ENCODE data around the gene MYCBP2.
A peak's percentile ranks its signal among the peaks of the same experiment; 100 is the strongest.

MYCBP2 gene

GRCh38 chr13:77345150-77345780 lies 18.4 kb upstream of the MYCBP2 start:
- Histone ChIP-seq H3K4me3 (no peak overlapping the region), H3K4me1 (peaks cover 5 to 33% (median 14%) of the 10 kb centered on the region in 10 experiments; a peak in 19 of 20 replicates), H3K27me3 (no peaks in the 10 kb centered on the region), H4K20me1 (no peaks in the 10 kb centered on the region), H3K36me3 (no peaks in the 10 kb centered on the region), H3K9ac (no peak overlapping the region), H3K4me2 (peak overlapping the region in 4 of 11 experiments; percentile 20 to 51 (median 34); a peak in 8 of 22 replicates), H3K27ac (peak overlapping the region in 1 of 11 experiments; percentile 58; a peak in 2 of 22 replicates), H3K9me3 (replicated peaks in 1 of 11) (peaks cover 0 to 14% (median 0%) of the 10 kb centered on the region in 11 experiments; a peak in 1 of 22 replicates)
- no peak for TF ChIP-seq Cebpa-rat (IDR thresholded peaks at IDR 0.05)

GRCh38 chr13:77343841-77344240 lies 16.9 kb upstream of the MYCBP2 start:
- peaks cover 20 to 40% (median 28%) of the 10 kb centered on the region in 10 experiments for H3K4me1 ChIP-seq
- H3K27me3 ChIP-seq, result no peaks in the 10 kb centered on the region
- H3K27ac ChIP-seq, result no peak overlapping the region
- no peak overlapping the region for H3K4me2 ChIP-seq
- peaks cover 0 to 12% (median 0%) of the 10 kb centered on the region in 11 experiments; a peak in 1 of 22 replicates for H3K9me3 ChIP-seq (replicated peaks in 1 of 11)
- TF ChIP-seq Cebpa-rat (IDR thresholded peaks at IDR 0.05), result no peak
- H4K20me1 ChIP-seq, result no peaks in the 10 kb centered on the region
- H3K4me3 ChIP-seq, result no peak overlapping the region
- no peaks in the 10 kb centered on the region for H3K36me3 ChIP-seq
- H3K9ac ChIP-seq, result no peak overlapping the region

- Histone ChIP-seq H3K4me1 (peaks cover 31 to 50% (median 39%) of the 10 kb centered on the region in 10 experiments), H3K27me3 (no peaks in the 10 kb centered on the region), H3K4me2 (peak overlapping the region; percentile 67 to 87 (median 82)), H3K36me3 (no peaks in the 10 kb centered on the region), H3K9ac (peak overlapping the region in 10 of 11 experiments; percentile 7 to 70 (median 58); a peak in 16 of 22 replicates), H3K27ac (peak overlapping the region; percentile 35 to 83 (median 73); a peak in 19 of 22 replicates), H4K20me1 (no peaks in the 10 kb centered on the region), H3K4me3 (peak overlapping the region in 3 of 10 experiments; percentile 17 to 33 (median 22); a peak in 5 of 20 replicates), H3K9me3 (replicated peaks in 1 of 11) (peaks cover 0 to 12% (median 0%) of the 10 kb centered on the region in 11 experiments; a peak in 2 of 22 replicates)
- no peak for TF ChIP-seq Cebpa-rat (IDR thresholded peaks at IDR 0.05)
Observed at GRCh38 chr13:77339408-77339807, 12.5 kb upstream of the MYCBP2 start.

GRCh38 chr13:77338961-77339401 lies 12.1 kb upstream of the MYCBP2 start:
- peak overlapping the region in 4 of 10 experiments; percentile 16 to 33 (median 20); a peak in 5 of 20 replicates for H3K4me3 ChIP-seq
- TF ChIP-seq Cebpa-rat (IDR thresholded peaks at IDR 0.05), result peak in 5 of 11 experiments; percentile 31 to 80 (median 70); a peak in 8 of 22 replicates

GRCh38 chr13:77338329-77338728 lies 11.4 kb upstream of the MYCBP2 start:
- peaks cover 38 to 58% (median 45%) of the 10 kb centered on the region in 10 experiments for H3K4me1 ChIP-seq
- peak overlapping the region in 8 of 11 experiments; percentile 28 to 70 (median 61); a peak in 11 of 22 replicates for H3K9ac ChIP-seq
- peaks cover 0 to 12% (median 0%) of the 10 kb centered on the region in 11 experiments; a peak in 2 of 22 replicates for H3K9me3 ChIP-seq (replicated peaks in 1 of 11)
- no peaks in the 10 kb centered on the region for H3K36me3 ChIP-seq
- peak overlapping the region; percentile 35 to 83 (median 73); a peak in 20 of 22 replicates for H3K27ac ChIP-seq
- H4K20me1 ChIP-seq, result no peaks in the 10 kb centered on the region
- no peak for TF ChIP-seq Cebpa-rat (IDR thresholded peaks at IDR 0.05)
- 0 out of 20 replicates have a peak overlapping the region, but pooled peaks of 1 of the 10 experiments have one; percentile 17 for H3K4me3 ChIP-seq
- H3K4me2 ChIP-seq, result peak overlapping the region; percentile 67 to 87 (median 82)
- H3K27me3 ChIP-seq, result no peaks in the 10 kb centered on the region

More at GRCh38 chr13:77338961-77339401, 12.1 kb upstream of the MYCBP2 start:
- peaks cover 0 to 12% (median 0%) of the 10 kb centered on the region in 11 experiments; a peak in 2 of 22 replicates for H3K9me3 ChIP-seq (replicated peaks in 1 of 11)
- H3K9ac ChIP-seq, result peak overlapping the region in 10 of 11 experiments; percentile 7 to 70 (median 58); a peak in 16 of 22 replicates
- H4K20me1 ChIP-seq, result no peaks in the 10 kb centered on the region
- H3K27ac ChIP-seq, result peak overlapping the region; percentile 35 to 83 (median 73); a peak in 20 of 22 replicates
- peak overlapping the region; percentile 67 to 87 (median 82) for H3K4me2 ChIP-seq
- H3K27me3 ChIP-seq, result no peaks in the 10 kb centered on the region
- no peaks in the 10 kb centered on the region for H3K36me3 ChIP-seq
- H3K4me1 ChIP-seq, result peaks cover 32 to 51% (median 40%) of the 10 kb centered on the region in 10 experiments

- Histone ChIP-seq H3K4me2 (no peak overlapping the region), H4K20me1 (no peaks in the 10 kb centered on the region), H3K4me3 (no peak overlapping the region), H3K27me3 (no peaks in the 10 kb centered on the region), H3K27ac (0 out of 22 replicates have a peak overlapping the region, but pooled peaks of 1 of the 11 experiments have one; percentile 78), H3K9me3 (replicated peaks in 1 of 11) (peaks cover 0 to 7% (median 0%) of the 10 kb centered on the region in 11 experiments; a peak in 2 of 22 replicates), H3K36me3 (no peaks in the 10 kb centered on the region), H3K4me1 (peaks cover 41 to 60% (median 49%) of the 10 kb centered on the region in 10 experiments), H3K9ac (no peak overlapping the region)
- TF ChIP-seq Cebpa-rat (IDR thresholded peaks at IDR 0.05), result no peak
Observed at GRCh38 chr13:77337159-77337558, 10.3 kb upstream of the MYCBP2 start.

GRCh38 chr13:77335543-77335942 lies 8.6 kb upstream of the MYCBP2 start:
- no peaks in the 10 kb centered on the region for H4K20me1 ChIP-seq
- H3K9me3 ChIP-seq (replicated peaks in 1 of 11), result peaks cover 0 to 3% (median 0%) of the 10 kb centered on the region in 11 experiments; a peak in 1 of 22 replicates
- no peak overlapping the region for H3K4me3 ChIP-seq
- H3K27me3 ChIP-seq, result no peaks in the 10 kb centered on the region
- H3K4me1 ChIP-seq, result peaks cover 44 to 68% (median 59%) of the 10 kb centered on the region in 10 experiments
- H3K4me2 ChIP-seq, result peak overlapping the region in 4 of 11 experiments; percentile 22 to 56 (median 32); a peak in 6 of 22 replicates
- H3K9ac ChIP-seq, result no peak overlapping the region
- no peaks in the 10 kb centered on the region for H3K36me3 ChIP-seq
- no peak for TF ChIP-seq Cebpa-rat (IDR thresholded peaks at IDR 0.05)
- H3K27ac ChIP-seq, result no peak overlapping the region

- H3K27me3 ChIP-seq, result no peaks in the 10 kb centered on the region
- peak overlapping the region in 9 of 11 experiments; percentile 4 to 50 (median 31); a peak in 11 of 22 replicates for H3K4me2 ChIP-seq
- H4K20me1 ChIP-seq, result no peaks in the 10 kb centered on the region
- H3K27ac ChIP-seq, result no peak overlapping the region
- H3K4me1 ChIP-seq, result peaks cover 28 to 52% (median 44%) of the 10 kb centered on the region in 10 experiments
- no peak overlapping the region for H3K4me3 ChIP-seq
- TF ChIP-seq Cebpa-rat (IDR thresholded peaks at IDR 0.05), result no peak
- H3K36me3 ChIP-seq, result no peaks in the 10 kb centered on the region
- no peak overlapping the region for H3K9ac ChIP-seq
- H3K9me3 ChIP-seq (replicated peaks in 1 of 11), result peaks cover 0 to 3% (median 0%) of the 10 kb centered on the region in 11 experiments; a peak in 1 of 22 replicates
Observed at GRCh38 chr13:77333594-77333993, 6.7 kb upstream of the MYCBP2 start.
